HFFc6 (cell line): ENCODE results near the gene ZSWIM9. TPM values are rescaled to one million over a fixed set of nuclear protein-coding genes. Genes with fewer than 3 reads are reported as not detected.
A peak's percentile ranks its signal among the peaks of the same experiment; 100 is the strongest.

Experiments used
- DNase-seq: peaks from one replicate; pipeline ENCODE4 v3.0.0-alpha.2; 2018
- H3K27ac Mint-ChIP-seq: 2 replicates; pipeline ENCODE4 v1.8.0; 2020; ENCODE audit warnings: mild to moderate bottlenecking, mixed read lengths
- H3K27me3 Mint-ChIP-seq: 2 replicates; pipeline ENCODE4 v1.8.0; 2021; ENCODE audit warnings: mild to moderate bottlenecking, moderate library complexity, mixed read lengths; ENCODE audit not compliant: insufficient read depth
- H3K36me3 Mint-ChIP-seq: 2 replicates; pipeline ENCODE4 v1.8.0; 2021; ENCODE audit warnings: low read depth, mixed read lengths
- H3K4me1 Mint-ChIP-seq: 2 replicates; pipeline ENCODE4 v1.8.0; 2020; ENCODE audit warnings: low read depth, mixed read lengths
- H3K4me3 Mint-ChIP-seq: 2 replicates; pipeline ENCODE4 v1.8.0; 2020; ENCODE audit warnings: mild to moderate bottlenecking, moderate library complexity, mixed read lengths
- H3K9me3 Mint-ChIP-seq: 2 replicates; pipeline ENCODE4 v1.8.0; 2020; ENCODE audit warnings: mild to moderate bottlenecking, mixed read lengths
- total RNA-seq, 6 experiments: library from RNA; stranded (reverse); fragmentation: NEBNext Ultra II Directional; extraction: Animal tissue kit (Norgen Biotek cat#: 25700); gene quantifications; 2 replicates in 1 of 6; 3 replicates in 5 of 6; pipeline ENCODE4 v1.2.3, GENCODE V29; 2021
- TF ChIP-seq, protein P1 (sequence below): fragments of 200-600 bp; sonication (generic); IDR thresholded peaks from 2 replicates; pipeline ENCODE4 v1.5.0; 2021; ENCODE audit warnings: antibody characterized with exemption, mild to moderate bottlenecking

The ZSWIM9 gene
- total RNA-seq, 6 experiments from 2014 or later, result 5.6 to 7.2 (median 5.9) TPM

DNA sequence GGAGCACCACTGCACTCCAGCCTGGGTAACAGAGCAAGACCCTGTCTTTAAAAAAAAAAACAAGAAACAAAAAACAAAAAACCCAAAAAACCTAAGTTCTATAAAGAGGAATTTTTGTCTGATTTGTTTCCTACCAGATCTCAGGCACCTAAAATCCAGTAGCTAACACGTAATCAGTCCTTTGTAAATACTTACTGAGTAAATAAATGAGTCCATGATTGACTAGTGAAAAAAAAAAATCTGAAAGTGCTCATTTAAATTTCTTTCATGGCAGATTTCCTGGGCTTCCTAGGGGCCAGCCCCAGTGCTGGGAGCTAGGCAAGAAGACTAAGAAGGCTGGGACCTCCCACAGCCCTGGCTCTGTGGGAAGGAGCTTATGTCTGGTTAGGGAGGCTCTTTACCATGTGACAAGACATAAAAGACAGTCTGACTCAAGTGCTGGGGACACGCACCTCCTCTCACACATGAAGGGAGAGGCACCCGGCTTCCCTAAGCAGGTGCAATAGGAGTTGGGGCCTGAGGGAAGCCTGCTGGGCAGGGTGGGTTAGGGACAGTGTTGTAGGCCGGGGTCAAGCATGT is 22.8 kb upstream of the ZSWIM9 start:
- Mint-ChIP-seq H3K9me3 (no peaks in the 10 kb centered on the region), H3K27ac (no peak overlapping the region), H3K4me1 (no peaks in the 10 kb centered on the region; the same call in 1 of the 2 replicates), H3K4me3 (no peak overlapping the region), H3K27me3 (no peaks in the 10 kb centered on the region), H3K36me3 (peaks cover 7% of the 10 kb centered on the region; the same call in 1 of the 2 replicates)
- DNase-seq, result no peak
- TF ChIP-seq, protein P1, sequence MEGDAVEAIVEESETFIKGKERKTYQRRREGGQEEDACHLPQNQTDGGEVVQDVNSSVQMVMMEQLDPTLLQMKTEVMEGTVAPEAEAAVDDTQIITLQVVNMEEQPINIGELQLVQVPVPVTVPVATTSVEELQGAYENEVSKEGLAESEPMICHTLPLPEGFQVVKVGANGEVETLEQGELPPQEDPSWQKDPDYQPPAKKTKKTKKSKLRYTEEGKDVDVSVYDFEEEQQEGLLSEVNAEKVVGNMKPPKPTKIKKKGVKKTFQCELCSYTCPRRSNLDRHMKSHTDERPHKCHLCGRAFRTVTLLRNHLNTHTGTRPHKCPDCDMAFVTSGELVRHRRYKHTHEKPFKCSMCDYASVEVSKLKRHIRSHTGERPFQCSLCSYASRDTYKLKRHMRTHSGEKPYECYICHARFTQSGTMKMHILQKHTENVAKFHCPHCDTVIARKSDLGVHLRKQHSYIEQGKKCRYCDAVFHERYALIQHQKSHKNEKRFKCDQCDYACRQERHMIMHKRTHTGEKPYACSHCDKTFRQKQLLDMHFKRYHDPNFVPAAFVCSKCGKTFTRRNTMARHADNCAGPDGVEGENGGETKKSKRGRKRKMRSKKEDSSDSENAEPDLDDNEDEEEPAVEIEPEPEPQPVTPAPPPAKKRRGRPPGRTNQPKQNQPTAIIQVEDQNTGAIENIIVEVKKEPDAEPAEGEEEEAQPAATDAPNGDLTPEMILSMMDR, result no peak

DNA sequence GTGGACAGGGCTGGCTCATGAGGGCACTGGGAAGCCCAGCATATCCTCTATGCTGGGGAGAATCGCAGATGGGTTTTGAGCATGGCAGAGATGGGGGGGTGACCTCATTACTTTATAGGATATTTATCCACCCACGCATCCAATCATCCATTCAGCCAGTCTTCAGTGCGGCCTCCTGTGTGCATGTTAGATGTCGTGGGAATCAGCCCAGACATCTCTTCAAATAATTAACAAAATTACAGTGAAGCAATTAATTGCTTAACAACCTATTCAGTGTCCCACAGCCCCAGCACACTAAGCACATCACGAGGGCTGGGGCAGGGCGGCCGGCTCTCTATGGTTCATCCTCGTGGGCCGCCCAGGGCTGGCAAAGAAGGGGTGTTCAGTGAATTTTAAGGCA is 21.9 kb upstream of the ZSWIM9 start:
- Mint-ChIP-seq H3K9me3 (no peaks in the 10 kb centered on the region), H3K27me3 (no peaks in the 10 kb centered on the region), H3K4me3 (no peak overlapping the region), H3K36me3 (peaks cover 7% of the 10 kb centered on the region; the same call in 1 of the 2 replicates), H3K27ac (no peak overlapping the region), H3K4me1 (no peaks in the 10 kb centered on the region; the same call in 1 of the 2 replicates)
- no peak for DNase-seq
- TF ChIP-seq, protein P1, result no peak

DNA sequence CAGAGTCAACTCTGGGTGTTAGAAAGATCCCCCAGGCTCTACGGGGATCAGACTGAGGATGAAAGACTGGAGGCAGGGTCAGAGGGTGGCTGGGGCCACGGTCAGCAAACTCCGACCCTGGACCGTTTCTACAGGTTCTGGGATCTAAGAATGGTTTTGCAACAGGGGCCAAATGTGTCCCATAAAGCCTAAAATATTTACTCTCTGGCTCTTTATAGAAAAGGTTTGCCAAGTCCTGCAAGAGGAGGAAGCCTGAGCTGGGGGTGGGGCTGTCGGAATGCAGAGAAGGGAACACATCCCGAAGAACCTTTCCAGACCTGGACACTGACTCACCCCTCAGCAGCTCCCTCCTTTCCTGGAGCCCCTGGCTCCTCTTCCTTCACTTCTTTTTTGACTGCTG is 21.1 kb upstream of the ZSWIM9 start:
- Mint-ChIP-seq H3K27me3 (no peaks in the 10 kb centered on the region), H3K4me1 (no peaks in the 10 kb centered on the region; the same call in 1 of the 2 replicates), H3K27ac (no peak overlapping the region), H3K36me3 (no peaks in the 10 kb centered on the region), H3K9me3 (no peaks in the 10 kb centered on the region), H3K4me3 (no peak overlapping the region)
- TF ChIP-seq, protein P1, result no peak
- no peak for DNase-seq

DNA sequence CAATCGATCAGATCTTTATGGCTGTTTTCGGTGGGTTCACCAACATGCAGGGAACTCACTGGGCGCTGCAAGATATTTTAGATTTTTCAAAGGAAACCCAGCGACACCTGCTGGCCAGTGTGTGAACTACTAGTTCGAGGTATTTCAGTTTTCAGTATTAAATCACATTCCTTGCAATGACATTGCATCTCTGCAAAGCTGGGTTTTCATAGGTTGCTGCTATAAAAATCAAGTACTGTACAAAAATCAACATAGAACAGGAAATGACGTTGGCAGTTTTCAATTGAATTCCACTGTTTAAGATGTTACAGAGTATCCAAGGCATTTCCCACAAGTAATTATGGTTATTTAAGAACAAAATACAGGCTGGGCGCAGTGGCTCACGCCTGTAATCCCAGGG is 17.9 kb upstream of the ZSWIM9 start:
- peak; percentile 61 for DNase-seq
- Mint-ChIP-seq H3K27me3 (no peaks in the 10 kb centered on the region), H3K36me3 (peaks cover 4% of the 10 kb centered on the region; the same call in 1 of the 2 replicates), H3K4me3 (no peak overlapping the region), H3K27ac (peak overlapping the region; percentile 80), H3K4me1 (no peaks in the 10 kb centered on the region; the same call in 1 of the 2 replicates), H3K9me3 (no peaks in the 10 kb centered on the region)
- TF ChIP-seq, protein P1, result peak; percentile 97

DNA sequence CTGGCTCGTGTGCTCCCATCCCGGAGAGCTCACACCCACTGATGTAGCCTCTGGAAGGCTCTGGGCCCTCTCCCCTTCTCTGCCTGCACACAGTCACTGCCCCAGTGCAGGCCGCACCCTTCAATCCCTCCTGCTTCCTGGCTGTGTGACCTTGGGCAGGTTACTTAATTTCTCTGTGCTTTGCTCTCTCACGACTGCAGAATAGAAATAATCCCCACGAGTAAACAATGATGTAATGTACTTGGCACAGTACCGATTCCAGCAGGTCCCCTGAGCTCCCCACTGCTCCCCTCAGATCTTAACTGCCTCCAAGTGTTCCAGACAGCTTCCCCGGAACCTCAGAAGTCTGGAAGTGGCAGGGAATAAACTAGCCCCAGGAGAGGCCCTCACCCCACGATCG is 16.5 kb upstream of the ZSWIM9 start:
- Mint-ChIP-seq H3K4me1 (no peaks in the 10 kb centered on the region; the same call in 1 of the 2 replicates), H3K9me3 (no peaks in the 10 kb centered on the region), H3K27ac (peak overlapping the region; percentile 28), H3K4me3 (no peak overlapping the region), H3K27me3 (no peaks in the 10 kb centered on the region), H3K36me3 (peaks cover 12% of the 10 kb centered on the region)
- DNase-seq, result no peak
- TF ChIP-seq, protein P1, result no peak
